Measurements from ENCODE around the gene SLC25A34.

The SLC25A34 gene

DNA sequence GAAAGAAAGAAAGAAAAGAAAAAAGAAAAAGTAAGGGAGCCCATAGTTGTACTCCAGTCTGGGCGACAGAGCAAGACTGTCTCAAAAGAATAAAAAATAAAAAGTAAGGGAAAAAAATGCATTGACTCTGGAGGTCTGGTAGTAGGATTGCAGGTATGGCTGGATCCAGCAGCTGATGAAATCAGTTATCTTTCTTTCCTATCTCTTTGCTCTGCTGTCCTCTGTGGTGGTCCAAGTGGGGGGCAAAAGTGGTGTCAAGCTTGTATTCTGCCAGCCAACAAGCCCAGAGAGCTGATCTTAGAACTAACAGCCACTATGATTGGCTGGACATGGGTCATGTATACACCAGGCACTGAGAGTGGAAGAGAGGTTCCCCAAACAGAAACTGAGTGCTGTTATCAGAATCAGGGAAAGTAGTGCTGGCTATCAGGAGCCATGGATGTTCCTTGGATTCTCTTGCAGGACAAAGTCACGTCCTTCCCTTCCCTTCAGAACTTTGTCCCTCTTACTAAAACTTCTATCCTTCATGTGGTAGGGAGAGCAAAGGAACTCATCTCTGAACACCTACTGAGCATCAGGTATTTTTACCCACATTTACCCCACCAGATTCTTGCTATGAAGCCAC lies 19.1 kb downstream of the SLC25A34 start:
- no peak for DNase-seq

DNA sequence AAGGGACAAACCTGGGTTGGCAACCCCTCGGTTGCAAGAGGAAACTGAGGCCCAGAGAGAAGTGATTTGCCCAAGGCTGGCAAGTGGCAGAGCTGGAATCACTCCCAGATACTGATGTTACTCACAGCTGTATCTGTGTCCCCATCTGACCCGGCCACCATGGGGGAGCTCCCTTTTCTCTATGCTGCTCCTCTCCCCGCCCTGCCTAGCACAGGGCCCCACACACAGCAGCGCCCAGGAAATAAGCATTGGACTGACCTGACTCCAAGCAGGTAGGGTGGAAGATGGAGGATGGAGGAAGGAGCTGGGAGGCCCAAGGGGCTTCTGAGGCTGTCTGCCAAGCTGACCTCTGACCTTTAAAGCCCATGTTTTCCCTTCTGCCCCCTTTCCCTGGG lies 19.6 kb downstream of the SLC25A34 start:
- DNase-seq, result no peak

- DNase-seq, result no peak
Measured at GRCh38 chr1:15756143-15757015, 20.3 kb downstream of the SLC25A34 start.

DNA sequence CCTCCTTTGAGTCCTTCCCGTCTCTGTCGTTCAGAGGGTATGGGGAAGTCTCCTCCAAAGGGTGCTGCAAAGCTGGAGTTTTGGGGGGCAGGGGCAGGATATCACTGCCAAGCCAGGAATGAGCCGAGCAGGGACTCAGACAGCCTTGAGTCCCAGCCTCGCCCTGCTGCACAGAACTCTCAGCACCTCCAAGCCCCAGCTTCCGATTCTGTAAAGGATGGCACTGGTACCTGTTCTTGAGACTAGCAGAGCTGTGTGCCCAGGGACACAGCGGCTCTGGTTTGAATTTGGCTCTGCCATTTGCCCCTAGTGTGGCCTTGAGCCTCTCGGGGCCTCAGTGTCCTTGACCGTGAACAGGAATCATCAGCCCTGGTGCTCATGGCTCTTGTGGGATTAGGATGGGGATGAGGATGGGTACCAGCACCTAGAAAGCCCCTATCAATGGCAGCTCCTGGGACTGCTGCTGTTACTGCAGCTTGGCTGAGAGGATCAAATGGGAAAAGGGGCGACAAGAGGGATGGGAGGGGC lies 21.0 kb downstream of the SLC25A34 start:
- no peak for DNase-seq

DNA sequence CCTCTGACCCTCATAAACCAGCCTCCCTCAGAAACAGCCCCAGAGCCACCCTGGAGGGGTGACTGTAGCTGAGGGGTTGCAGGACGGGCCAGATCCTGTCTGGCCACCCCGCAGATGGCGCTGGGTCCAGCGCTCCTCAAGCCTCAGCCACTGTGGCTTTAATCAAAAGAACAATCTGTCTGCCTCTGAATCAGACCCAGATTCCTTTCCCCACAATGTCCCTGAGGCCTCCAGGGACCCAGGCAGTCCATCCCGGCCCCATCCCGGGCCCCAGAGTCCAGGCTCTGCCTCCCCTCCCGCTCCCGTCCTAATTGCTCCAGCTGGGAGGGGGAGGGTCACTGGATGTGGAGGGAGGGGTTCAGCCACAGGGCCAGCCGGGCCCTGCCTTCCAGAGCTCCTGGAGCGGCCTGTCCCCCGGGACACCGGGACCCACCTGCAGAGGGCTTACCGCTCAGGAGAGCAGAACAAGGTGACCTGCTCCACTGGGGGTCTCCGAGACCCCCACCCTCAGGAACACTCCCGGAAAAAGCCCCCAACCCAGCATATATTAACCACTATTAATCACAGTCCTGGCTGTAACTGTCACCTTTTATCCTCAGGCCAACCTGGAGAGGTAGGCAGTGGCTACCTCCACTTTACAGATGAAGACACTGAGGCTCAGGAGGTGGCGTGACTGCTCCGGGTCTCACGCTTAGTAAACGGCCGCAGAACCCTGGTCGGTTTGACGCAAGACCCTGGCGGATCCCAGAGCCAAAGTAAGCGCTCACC lies 21.7 kb downstream of the SLC25A34 start:
- no peak for DNase-seq

GRCh38 chr1:15758343-15758931 lies 22.4 kb downstream of the SLC25A34 start, which contains the start of gene FBLIM1:
TSS of gene FBLIM1 (plus strand) at chr1:15758795. CDS start at chr1:15764984, 6,189 bp downstream.
- DNase-seq, result no peak

DNA sequence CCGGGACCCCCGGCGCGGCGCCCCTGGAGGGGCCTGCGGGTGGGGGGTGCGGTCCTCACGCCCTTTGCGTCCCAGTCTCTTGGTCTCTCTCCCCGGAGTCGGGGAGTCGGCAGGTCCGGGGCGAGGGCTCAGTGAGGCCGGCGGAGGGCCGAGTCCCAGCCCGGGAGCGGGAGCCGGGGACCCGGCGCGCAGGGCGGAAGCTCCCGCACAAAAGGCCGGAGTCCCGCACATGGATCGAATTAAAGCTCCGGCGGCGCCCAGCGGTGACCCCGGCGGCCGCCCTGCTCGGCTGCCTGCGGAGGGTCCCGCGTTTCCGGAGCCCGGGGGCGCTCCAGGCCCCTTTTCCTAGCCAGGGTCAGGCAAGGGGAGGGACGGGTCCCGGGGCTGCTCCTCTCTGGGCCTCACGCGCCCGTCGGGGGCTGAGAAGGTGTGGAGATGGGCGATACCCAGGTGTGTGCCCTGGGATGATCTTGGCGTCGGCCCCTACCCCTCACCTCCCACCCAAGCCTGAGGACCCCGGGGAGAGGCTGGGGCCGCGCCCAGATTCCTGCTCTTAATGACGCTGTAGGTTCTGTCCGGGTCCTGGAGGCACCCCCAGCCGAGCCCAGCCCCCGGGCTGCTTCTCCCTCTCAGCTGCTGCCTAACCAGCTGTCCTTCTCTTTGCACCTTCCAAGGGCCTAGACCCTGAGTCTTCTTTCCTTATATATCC lies 23.0 kb downstream of the SLC25A34 start:
- DNase-seq, result no peak

GRCh38 chr1:15760520-15761211 lies 24.6 kb downstream of the SLC25A34 start:
- DNase-seq, result no peak

DNA sequence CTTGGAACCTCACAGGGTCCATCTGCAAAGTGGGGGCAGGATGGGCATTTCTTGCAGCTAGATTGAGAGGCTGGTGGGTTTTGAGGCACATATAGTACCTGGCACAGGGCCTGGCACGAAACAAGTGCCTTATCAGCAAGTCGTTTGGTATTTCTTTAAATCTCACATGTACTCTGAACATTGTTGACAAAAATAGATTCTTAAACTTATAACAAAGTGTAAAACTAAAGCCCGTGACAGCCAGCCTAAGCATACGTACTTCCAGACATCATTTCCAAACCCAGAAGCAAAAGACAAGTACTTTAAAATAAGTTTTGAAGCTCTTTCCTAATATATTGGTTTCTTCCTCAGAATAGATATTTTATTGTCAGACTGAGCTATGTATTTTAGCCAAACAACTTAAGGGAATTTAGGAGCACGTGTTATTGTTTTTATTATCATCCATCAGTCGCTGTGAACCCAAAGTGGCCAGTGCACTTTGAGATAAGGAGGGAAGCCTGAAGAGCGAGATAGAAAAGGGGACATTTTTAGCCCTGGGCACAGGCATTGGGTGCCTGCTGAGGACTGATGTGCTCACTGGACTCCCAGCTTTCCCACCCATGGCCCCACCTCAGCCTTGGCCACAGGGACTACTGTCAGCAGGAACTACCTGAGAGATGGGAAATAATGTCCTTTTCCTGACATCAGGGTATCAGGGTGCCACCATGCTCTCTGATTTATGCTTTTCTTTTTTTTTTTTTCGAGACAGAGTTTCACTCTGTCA lies 25.5 kb downstream of the SLC25A34 start:
- no peak for DNase-seq

DNA sequence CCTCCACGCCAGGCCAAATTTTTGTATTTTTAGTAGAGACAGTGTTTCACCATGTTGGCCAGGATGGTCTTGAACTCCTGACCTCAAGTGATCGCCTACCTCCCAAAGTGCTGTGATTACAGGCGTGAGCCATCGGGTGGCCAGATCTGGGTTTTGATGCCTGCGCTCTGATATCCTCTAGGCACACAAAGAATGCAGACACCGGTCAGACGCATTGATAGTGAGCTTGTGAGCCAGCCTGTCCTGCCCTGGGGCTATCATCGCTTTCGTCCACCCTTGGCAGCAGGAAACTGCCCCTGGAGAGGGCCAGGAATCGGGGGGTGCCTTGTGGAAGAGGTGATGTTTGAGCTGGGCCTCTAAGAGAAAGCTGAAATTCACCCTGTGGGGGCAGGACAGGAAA lies 26.5 kb downstream of the SLC25A34 start:
- no peak for DNase-seq

GRCh38 chr1:15764269-15764764 lies 28.3 kb downstream of the SLC25A34 start:
- DNase-seq, result no peak

GRCh38 chr1:15764890-15765289 lies 28.8 kb downstream of the SLC25A34 start:
- no peak for DNase-seq

GRCh38 chr1:15765495-15766194 lies 29.6 kb downstream of the SLC25A34 start:
- DNase-seq, result no peak

GRCh38 chr1:15767941-15768340 lies 31.9 kb downstream of the SLC25A34 start:
- DNase-seq, result no peak

GRCh38 chr1:15768388-15768787 lies 32.3 kb downstream of the SLC25A34 start:
- DNase-seq, result no peak

DNA sequence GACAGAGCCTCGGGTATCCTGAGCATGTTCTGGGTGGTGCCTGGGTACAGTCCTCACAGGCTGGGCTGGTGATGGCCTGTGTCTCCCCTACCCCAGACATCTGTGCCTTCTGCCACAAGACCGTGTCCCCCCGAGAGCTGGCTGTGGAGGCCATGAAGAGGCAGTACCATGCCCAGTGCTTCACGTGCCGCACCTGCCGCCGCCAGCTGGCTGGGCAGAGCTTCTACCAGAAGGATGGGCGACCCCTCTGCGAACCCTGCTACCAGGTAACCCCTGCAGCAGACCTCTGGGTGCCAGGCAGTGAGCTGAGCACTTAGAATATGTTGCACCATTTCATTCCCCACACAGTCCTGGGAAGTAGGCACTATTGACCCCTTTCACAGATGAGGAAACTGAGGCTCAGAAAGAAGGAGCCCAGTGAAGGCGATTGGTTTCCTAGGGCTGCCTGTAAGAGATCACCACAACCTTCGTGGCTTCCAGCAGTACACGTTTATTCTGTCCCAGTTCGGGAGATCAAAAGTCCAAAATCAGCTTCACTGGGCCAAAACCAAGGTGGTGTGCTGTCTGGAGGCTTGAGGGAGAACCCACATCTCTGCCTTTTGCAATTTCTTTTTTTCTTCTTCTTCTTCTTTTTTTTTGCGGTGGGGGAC lies 34.4 kb downstream of the SLC25A34 start:
- DNase-seq, result no peak

GRCh38 chr1:15771836-15772515 lies 35.9 kb downstream of the SLC25A34 start:
- no peak for DNase-seq

DNA sequence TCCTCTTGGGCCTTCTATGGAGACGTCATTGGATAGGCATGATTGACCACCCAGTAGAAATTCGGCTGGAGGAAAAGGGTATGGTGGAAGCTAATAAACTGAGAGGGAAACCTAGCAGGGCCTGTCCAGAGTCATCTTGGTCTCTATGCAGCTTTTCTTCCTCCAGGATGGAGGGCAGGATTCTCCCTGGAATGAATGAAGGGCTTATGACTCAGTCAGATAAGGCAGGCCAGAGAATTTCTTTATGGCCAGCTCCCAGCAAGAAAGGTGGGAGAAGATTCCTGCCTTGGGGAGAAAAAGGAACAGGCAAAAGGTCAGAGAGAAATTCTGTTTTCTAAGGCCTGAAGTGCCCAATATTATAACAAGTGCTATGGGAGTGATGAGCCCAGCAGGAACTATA lies 39.6 kb downstream of the SLC25A34 start:
- no peak for DNase-seq

All from T-helper 1 cell (primary cell).